GM18858 (cell line): ENCODE data around the gene PPP2R5B.
"Not testable (repeated sequence)": the region's sequence is repeated elsewhere in the genome, so short reads cannot be mapped to it uniquely, and the experiment has no call there.

ENCODE experiments used
- ATAC-seq: cut with Tn5 transposase; IDR thresholded peaks from one replicate; pipeline ENCODE4 v1.9.1; 2021; ENCODE audit not compliant: unreplicated experiment

Gene PPP2R5B

DNA sequence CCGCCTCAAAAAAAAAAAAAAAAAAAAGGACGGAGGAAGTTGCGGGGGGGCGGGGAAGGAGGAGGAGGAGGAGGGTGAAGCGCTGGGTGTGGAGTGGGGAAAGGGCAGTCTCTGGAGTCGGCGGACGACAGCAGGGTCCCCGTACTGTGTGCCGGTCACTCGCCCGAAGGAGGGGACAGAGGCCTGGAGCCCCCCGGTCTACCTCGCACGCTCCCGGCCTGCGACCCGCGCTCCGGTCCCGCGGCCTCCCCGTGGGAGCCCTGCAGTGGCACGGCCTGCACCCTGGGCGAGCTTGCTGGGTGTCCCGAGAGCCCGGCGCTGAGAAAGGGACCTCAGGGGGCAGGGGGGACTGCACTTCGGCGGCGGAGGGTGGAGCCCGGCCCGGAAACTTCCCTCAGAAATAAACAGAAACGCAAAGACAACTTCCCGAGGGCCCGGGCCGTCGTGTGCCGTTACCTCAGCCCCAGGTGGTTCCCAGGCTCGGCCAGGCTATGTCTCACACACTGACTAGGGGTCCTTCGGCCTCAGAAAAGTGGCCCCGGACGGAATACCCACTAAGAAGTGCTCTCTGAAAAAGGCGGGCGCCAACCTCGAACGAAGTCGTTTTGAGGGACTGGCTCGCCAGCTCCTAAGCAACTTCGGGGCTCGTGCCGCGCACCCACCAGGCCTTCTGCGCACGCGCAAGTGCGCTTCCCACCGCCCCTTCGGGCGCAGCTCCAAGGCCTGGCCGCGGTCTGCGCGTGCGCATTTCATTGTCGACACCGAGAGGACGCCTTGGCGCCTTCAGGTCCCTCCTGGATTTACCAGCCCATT, 47.1 kb downstream of the PPP2R5B start, which contains the start of gene MAJIN:
Gene MAJIN, minus strand, starts transcription at position 688 of the 813 bp plus-strand sequence. CDS start 12,703 bp downstream, outside the sequence.
- no peak for ATAC-seq

GRCh38 chr11:64974124-64974523, 49.6 kb downstream of the PPP2R5B start:
- no peak for ATAC-seq

DNA sequence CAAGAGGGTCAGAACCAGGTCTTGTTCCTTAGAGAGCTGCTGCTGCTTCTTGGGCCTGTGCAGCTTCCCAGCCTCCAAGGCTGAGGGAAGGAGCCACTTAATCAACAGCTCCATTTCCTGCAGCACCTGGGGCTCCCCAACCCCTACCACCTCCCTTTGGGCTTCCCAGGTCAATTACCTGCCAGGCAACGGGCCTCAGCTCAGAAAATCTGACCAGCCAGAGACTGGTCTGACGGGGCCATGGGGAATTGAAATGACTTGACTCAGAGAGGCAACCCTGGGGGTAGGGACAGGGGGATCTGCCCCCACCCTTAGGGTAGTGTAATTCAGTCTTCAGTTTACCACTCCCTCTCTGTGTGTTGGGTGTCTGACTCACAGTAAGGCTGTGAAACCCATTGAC, 52.2 kb downstream of the PPP2R5B start:
- no peak for ATAC-seq

- ATAC-seq, result not testable (repeated sequence)
Measured at GRCh38 chr11:64983339-64983738, 58.9 kb downstream of the PPP2R5B start.
